GM18505 (cell line): ENCODE results near the gene S100A4.

Experiments
- ATAC-seq: cut with Tn5 transposase; IDR thresholded peaks from one replicate; pipeline ENCODE4 v1.9.1; 2021; ENCODE audit not compliant: unreplicated experiment
- POLR2A ChIP-seq: IDR thresholded peaks from 4 replicates; pipeline ENCODE4 v1.6.1; 2011; ENCODE audit warnings: borderline replicate concordance; ENCODE audit not compliant: insufficient read depth, insufficient read length; ENCODE audit errors: extremely low read depth

Gene S100A4

GRCh38 chr1:153546796-153547559, 1.4 kb upstream of the S100A4 start:
- no peak for ATAC-seq
- TF ChIP-seq POLR2A: no peak

- no peak for TF ChIP-seq POLR2A
- ATAC-seq: no peak
These were observed 765 bp upstream of the S100A4 start for GRCh38 chr1:153546371-153546770.

- no peak for ATAC-seq
- TF ChIP-seq POLR2A: no peak
These were observed 1.0 kb downstream of the S100A4 start for GRCh38 chr1:153544453-153545066.

GRCh38 chr1:153543736-153544135, 1.9 kb downstream of the S100A4 start:
- TF ChIP-seq POLR2A: no peak
- ATAC-seq: no peak

GRCh38 chr1:153542956-153543711, 2.5 kb downstream of the S100A4 start:
- no peak for TF ChIP-seq POLR2A
- no peak for ATAC-seq

GRCh38 chr1:153541641-153542590, 3.7 kb downstream of the S100A4 start:
- TF ChIP-seq POLR2A: no peak
- no peak for ATAC-seq

GRCh38 chr1:153540394-153541361, 4.9 kb downstream of the S100A4 start, which contains the start of gene S100A5:
TSS of gene S100A5 (minus strand) at chr1:153540934. CDS start at chr1:153540191, 743 bp downstream.
- no peak for TF ChIP-seq POLR2A

GRCh38 chr1:153539395-153540093, 6.1 kb downstream of the S100A4 start:
- TF ChIP-seq POLR2A: no peak
- no peak for ATAC-seq

More at GRCh38 chr1:153540394-153541361, 4.9 kb downstream of the S100A4 start, which contains the start of gene S100A5:
- no peak for ATAC-seq

GRCh38 chr1:153538315-153538821, 7.2 kb downstream of the S100A4 start:
- TF ChIP-seq POLR2A: no peak

GRCh38 chr1:153537376-153537730, 8.3 kb downstream of the S100A4 start:
- no peak for ATAC-seq
- no peak for TF ChIP-seq POLR2A

More at GRCh38 chr1:153538315-153538821, 7.2 kb downstream of the S100A4 start:
- no peak for ATAC-seq
